ENCODE measurements around the gene PRR15L.

GRCh38 chr17:47990962-47991731 lies 33.5 kb upstream of the PRR15L start:
- TF ChIP-seq EZH2 (IDR thresholded peaks at IDR 0.05; ENCODE audit: insufficient read depth, poor library complexity, severe bottlenecking) (no peak), EZH2phosphoT487 (IDR thresholded peaks at IDR 0.05; ENCODE audit: insufficient read depth, low read depth) (no peak)

All from GM23248 (cell line).